GM12865 (cell line): ENCODE measurements around the gene FILIP1L.

Source experiments
- DNase-seq: peaks from one replicate; pipeline ENCODE4 v3.0.0; 2010; ENCODE audit warnings: low read depth
- H3K4me3 ChIP-seq: 2 replicates; pipeline ENCODE4 v1.5.1; 2011; ENCODE audit warnings: mild to moderate bottlenecking, low read depth, low read length, control low read depth
- TF ChIP-seq, protein P1 (sequence below): IDR thresholded peaks from 2 replicates; pipeline ENCODE4 v1.5.1; 2011; ENCODE audit warnings: low read length, control low read depth, low read depth, inconsistent platforms; ENCODE audit not compliant: insufficient read depth; ENCODE audit errors: missing control alignments

FILIP1L gene

GRCh38 chr3:99990179-99990578 lies 124.1 kb downstream of the FILIP1L start:
- TF ChIP-seq, protein P1, sequence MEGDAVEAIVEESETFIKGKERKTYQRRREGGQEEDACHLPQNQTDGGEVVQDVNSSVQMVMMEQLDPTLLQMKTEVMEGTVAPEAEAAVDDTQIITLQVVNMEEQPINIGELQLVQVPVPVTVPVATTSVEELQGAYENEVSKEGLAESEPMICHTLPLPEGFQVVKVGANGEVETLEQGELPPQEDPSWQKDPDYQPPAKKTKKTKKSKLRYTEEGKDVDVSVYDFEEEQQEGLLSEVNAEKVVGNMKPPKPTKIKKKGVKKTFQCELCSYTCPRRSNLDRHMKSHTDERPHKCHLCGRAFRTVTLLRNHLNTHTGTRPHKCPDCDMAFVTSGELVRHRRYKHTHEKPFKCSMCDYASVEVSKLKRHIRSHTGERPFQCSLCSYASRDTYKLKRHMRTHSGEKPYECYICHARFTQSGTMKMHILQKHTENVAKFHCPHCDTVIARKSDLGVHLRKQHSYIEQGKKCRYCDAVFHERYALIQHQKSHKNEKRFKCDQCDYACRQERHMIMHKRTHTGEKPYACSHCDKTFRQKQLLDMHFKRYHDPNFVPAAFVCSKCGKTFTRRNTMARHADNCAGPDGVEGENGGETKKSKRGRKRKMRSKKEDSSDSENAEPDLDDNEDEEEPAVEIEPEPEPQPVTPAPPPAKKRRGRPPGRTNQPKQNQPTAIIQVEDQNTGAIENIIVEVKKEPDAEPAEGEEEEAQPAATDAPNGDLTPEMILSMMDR = no peak
- no peak overlapping the region for H3K4me3 ChIP-seq
- no peak for DNase-seq

- TF ChIP-seq, protein P1 = no peak
These were observed 129.6 kb downstream of the FILIP1L start for GRCh38 chr3:99984668-99985067.

GRCh38 chr3:99984139-99984538 lies 130.2 kb downstream of the FILIP1L start:
- H3K4me3 ChIP-seq = no peak overlapping the region
- TF ChIP-seq, protein P1 = no peak
- DNase-seq = no peak

More at GRCh38 chr3:99984668-99985067, 129.6 kb downstream of the FILIP1L start:
- H3K4me3 ChIP-seq = no peak overlapping the region
- no peak for DNase-seq

DNA sequence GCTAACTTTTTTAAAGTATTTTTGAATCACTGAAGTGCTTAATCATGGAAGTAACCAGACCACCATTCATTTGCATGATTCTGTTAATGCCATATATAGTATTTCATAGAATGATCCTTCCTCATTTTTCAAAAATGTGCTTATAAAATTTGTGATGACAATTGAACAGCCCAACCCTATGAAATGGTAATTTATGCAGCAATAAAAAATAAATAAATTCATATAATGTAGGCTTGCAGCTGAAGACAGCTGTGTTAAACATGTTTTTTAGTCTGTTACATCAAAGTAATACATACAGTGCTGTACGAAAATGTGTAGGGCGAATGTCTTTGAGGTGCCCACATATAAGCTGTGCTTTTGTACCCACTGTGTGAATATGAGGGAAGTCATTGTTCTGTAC lies 131.7 kb downstream of the FILIP1L start:
- DNase-seq = no peak
- TF ChIP-seq, protein P1 = no peak

DNA sequence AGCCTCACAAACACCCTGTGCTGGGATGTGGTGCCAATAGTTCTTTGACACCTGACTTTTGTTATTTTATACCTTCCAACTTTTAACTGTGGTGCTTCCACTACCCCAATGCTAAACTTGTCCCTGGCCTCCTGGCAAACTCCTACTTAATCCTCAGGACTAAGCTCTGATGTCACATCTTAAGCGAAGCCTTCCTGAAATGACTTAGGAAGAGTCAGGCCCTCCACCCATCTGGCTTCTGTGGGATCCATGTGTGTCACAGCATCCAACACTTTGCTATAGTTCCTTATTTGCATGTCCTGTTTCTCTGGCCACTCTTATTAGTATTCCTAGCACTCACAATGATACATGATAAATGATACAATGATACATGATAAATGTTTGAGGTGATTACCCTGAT lies 133.2 kb downstream of the FILIP1L start:
- DNase-seq = no peak
- TF ChIP-seq, protein P1 = no peak
- H3K4me3 ChIP-seq = no peak overlapping the region

More for the DNA sequence above, 131.7 kb downstream of the FILIP1L start:
- no peak overlapping the region for H3K4me3 ChIP-seq

DNA sequence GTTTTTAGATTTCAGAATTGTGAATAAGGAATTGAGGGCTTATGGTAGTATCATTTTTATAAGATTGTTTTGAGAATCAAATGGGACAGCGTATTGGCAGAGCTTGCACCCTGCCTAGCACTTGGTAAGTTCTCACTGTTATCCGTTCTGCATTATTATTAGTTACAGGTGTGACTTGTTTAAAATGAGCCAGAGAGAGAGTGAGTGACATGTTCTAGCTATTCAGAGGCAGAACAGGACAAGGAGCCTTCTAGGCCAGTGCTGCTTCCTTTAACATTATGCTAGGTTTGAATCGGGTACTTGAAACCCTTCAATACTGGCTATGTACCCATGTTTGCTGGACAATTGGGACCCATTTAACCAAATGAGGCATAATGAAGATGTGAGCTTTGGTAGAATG lies 133.7 kb downstream of the FILIP1L start:
- TF ChIP-seq, protein P1 = no peak
- no peak for DNase-seq
- no peak overlapping the region for H3K4me3 ChIP-seq

- DNase-seq = no peak
- no peak overlapping the region for H3K4me3 ChIP-seq
- TF ChIP-seq, protein P1 = no peak
These were observed 136.1 kb downstream of the FILIP1L start for GRCh38 chr3:99978221-99978620.
